Adrenal gland (tissue), 5 donors: ENCODE measurements around the gene LDB3.

Source experiments
- POLR2A ChIP-seq, 2 donors: fragments of 450-650 bp; IDR thresholded peaks; one replicate each; pipeline ENCODE4 v1.6.1; 2017; ENCODE audit warnings: antibody characterized with exemption in 2 of 2, mild to moderate bottlenecking in 2 of 2, moderate library complexity in 1 of 2
- TF ChIP-seq, protein P1 (sequence below), 6 experiments: fragments of 450-650 bp in 4 of 6; fragments of 200-600 bp in 2 of 6; sonication (generic) in 1 of 6; IDR thresholded peaks; 1 replicate in 5 of 6; 2 replicates in 1 of 6; pipeline versions ENCODE4 v1.5.1 to v1.8.0; 2016 to 2021; ENCODE audit warnings: antibody characterized with exemption in 6 of 6, mild to moderate bottlenecking in 2 of 6, moderate library complexity in 1 of 6
- donor health status: DM: no; HTN: no; CAD: no.

DNA sequence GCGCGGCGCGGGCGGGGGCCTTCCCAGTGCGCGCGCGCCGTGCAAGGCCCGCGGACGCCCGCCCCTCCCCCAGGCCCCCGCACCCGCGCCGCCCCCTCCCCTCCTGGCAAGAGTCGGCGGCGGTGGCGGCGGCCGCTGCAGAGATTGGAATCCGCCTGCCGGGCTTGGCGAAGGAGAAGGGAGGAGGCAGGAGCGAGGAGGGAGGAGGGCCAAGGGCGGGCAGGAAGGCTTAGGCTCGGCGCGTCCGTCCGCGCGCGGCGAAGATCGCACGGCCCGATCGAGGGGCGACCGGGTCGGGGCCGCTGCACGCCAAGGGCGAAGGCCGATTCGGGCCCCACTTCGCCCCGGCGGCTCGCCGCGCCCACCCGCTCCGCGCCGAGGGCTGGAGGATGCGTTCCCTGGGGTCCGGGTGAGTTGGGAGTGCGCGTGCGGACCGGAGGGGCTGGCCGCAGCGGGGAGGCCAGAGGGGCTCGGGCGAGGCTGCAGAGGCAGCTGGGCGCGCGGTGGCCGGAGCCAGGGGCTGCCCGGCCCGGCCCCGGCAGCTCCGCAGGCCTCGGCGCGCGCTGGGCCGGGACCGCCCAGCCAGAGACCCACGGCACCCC, 88.3 kb downstream of the LDB3 start, which contains the start of gene BMPR1A:
- TF ChIP-seq, protein P1, sequence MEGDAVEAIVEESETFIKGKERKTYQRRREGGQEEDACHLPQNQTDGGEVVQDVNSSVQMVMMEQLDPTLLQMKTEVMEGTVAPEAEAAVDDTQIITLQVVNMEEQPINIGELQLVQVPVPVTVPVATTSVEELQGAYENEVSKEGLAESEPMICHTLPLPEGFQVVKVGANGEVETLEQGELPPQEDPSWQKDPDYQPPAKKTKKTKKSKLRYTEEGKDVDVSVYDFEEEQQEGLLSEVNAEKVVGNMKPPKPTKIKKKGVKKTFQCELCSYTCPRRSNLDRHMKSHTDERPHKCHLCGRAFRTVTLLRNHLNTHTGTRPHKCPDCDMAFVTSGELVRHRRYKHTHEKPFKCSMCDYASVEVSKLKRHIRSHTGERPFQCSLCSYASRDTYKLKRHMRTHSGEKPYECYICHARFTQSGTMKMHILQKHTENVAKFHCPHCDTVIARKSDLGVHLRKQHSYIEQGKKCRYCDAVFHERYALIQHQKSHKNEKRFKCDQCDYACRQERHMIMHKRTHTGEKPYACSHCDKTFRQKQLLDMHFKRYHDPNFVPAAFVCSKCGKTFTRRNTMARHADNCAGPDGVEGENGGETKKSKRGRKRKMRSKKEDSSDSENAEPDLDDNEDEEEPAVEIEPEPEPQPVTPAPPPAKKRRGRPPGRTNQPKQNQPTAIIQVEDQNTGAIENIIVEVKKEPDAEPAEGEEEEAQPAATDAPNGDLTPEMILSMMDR (IDR thresholded peaks at IDR 0.05) = no peak
- TF ChIP-seq POLR2A (IDR thresholded peaks at IDR 0.05) = peak in 1 of 2 donors; percentile 19
